Measurements from ENCODE around the gene FLYWCH1.

The FLYWCH1 gene

DNA sequence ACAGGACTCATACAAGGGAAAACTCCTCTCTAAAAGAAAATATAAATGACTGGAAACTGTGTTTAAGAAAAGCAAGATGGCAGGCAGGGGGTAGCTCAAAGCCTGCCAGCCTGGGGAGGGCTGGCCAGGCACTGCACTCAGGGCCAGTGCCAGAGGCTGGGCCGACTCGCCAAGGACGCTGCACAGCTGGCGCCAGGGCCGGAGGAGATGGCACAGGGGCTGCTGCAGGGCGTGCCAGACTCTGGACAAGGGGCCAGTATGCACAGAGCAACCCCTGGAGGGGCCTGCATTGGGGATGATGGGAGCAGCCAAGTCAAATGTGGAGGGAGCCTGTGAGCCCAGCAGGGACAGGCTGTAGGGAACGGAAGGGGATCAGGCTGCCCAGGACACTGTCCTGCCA, 64.5 kb downstream of the FLYWCH1 start:
- no peak for TF ChIP-seq POLR2A (IDR thresholded peaks at IDR 0.05; ENCODE audit: extremely low read depth, insufficient read length)
- TF ChIP-seq, protein P1, sequence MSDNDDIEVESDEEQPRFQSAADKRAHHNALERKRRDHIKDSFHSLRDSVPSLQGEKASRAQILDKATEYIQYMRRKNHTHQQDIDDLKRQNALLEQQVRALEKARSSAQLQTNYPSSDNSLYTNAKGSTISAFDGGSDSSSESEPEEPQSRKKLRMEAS (IDR thresholded peaks at IDR 0.05; ENCODE audit: low read depth, low read length): no peak
- TF ChIP-seq MYC (IDR thresholded peaks at IDR 0.05; ENCODE audit: low read depth, low read length): no peak
- TF ChIP-seq, protein P2, sequence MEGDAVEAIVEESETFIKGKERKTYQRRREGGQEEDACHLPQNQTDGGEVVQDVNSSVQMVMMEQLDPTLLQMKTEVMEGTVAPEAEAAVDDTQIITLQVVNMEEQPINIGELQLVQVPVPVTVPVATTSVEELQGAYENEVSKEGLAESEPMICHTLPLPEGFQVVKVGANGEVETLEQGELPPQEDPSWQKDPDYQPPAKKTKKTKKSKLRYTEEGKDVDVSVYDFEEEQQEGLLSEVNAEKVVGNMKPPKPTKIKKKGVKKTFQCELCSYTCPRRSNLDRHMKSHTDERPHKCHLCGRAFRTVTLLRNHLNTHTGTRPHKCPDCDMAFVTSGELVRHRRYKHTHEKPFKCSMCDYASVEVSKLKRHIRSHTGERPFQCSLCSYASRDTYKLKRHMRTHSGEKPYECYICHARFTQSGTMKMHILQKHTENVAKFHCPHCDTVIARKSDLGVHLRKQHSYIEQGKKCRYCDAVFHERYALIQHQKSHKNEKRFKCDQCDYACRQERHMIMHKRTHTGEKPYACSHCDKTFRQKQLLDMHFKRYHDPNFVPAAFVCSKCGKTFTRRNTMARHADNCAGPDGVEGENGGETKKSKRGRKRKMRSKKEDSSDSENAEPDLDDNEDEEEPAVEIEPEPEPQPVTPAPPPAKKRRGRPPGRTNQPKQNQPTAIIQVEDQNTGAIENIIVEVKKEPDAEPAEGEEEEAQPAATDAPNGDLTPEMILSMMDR (IDR thresholded peaks at IDR 0.05; ENCODE audit: low read depth, low read length): no peak
- DNase-seq (ENCODE audit: low read depth): no peak

DNA sequence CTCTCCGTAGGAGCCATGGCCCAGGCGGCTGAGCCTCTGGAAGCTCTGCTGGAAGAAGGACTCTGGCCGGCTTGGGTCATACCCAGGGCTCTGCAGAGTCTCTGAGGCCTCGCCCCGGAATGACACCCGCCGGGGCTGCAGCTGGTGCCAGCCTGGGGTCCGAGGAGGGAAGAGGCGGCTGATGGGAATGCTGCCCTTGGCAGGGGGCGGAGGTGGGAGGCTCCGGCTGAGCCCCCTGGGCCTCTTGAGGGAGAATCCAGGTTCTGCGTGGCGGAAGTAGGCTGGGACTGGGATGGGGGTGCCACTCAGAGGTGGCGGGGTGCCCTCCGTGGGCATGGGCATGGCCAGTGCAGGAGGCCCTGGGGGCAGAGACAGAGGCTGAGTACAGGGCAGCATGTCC, 64.9 kb downstream of the FLYWCH1 start:
- no peak overlapping the region for H3K4me3 ChIP-seq (ENCODE audit: low read depth, low read length)
- DNase-seq (ENCODE audit: low read depth): no peak
- TF ChIP-seq POLR2A (IDR thresholded peaks at IDR 0.05; ENCODE audit: extremely low read depth, insufficient read length): no peak
- TF ChIP-seq, protein P1 (IDR thresholded peaks at IDR 0.05; ENCODE audit: low read depth, low read length): no peak
- TF ChIP-seq MYC (IDR thresholded peaks at IDR 0.05; ENCODE audit: low read depth, low read length): no peak
- TF ChIP-seq, protein P2 (IDR thresholded peaks at IDR 0.05; ENCODE audit: low read depth, low read length): no peak

More for the DNA sequence above, 64.5 kb downstream of the FLYWCH1 start:
- H3K4me3 ChIP-seq (ENCODE audit: low read depth, low read length): no peak overlapping the region

DNA sequence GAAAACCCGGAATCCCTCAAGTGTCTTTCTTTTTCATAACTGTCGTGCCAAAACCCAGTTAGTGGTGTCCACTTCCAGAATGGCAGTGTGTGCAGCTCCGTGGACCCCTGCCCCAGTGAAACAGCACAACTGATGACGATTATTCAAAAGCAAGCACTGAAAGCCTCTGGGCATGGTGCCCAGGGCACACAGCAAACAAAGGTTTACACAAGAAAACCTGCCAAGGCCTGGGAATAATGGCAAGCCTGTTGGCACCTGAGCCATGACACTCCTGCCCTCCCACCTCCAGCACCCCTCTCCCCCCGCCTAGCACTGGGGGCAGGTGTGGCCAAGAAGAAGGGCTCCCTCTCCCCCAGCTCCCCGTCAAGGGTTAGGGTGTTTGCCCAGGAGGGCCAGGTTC, 65.7 kb downstream of the FLYWCH1 start:
- TF ChIP-seq, protein P1 (IDR thresholded peaks at IDR 0.05; ENCODE audit: low read depth, low read length): no peak
- no peak for DNase-seq (ENCODE audit: low read depth)
- no peak overlapping the region for H3K4me3 ChIP-seq (ENCODE audit: low read depth, low read length)

DNA sequence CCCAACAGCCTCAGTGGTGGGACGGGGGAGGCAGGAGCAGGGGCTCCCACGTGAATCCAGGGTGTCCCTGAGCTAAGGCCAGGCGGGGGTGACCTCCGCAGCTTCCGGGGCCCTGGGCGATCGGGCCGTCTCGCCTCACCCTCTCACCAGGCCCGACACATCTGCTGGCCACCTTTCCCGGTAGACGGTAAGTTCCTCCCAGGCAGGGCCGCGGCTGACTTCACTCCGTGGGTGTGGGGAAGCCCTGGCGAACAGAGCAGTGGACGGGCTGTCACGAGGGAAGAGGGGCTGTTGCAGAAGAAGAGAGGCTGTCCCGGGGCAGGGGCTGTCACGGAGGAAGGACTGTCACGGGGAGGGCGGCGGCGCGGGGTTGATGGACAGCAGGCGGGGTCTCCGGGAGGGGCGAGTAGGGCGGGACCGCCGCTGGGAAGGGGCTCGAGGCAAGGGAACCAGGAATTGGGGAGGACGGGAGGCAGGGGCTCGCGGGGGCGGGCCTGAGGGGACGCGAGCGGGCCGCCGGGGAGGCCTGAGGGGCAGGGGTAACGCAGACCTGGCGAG, 68.0 kb downstream of the FLYWCH1 start:
- peak; percentile 60 for DNase-seq (ENCODE audit: low read depth)
- H3K4me3 ChIP-seq (ENCODE audit: low read depth, low read length): peak overlapping the region; percentile 71
- no peak; the same call in 1 of the 2 replicates for TF ChIP-seq MYC (IDR thresholded peaks at IDR 0.05; ENCODE audit: low read depth, low read length)
- TF ChIP-seq, protein P1 (IDR thresholded peaks at IDR 0.05; ENCODE audit: low read depth, low read length): no peak
- no peak for TF ChIP-seq POLR2A (IDR thresholded peaks at IDR 0.05; ENCODE audit: extremely low read depth, insufficient read length)
- TF ChIP-seq, protein P2 (IDR thresholded peaks at IDR 0.05; ENCODE audit: low read depth, low read length): no peak

DNA sequence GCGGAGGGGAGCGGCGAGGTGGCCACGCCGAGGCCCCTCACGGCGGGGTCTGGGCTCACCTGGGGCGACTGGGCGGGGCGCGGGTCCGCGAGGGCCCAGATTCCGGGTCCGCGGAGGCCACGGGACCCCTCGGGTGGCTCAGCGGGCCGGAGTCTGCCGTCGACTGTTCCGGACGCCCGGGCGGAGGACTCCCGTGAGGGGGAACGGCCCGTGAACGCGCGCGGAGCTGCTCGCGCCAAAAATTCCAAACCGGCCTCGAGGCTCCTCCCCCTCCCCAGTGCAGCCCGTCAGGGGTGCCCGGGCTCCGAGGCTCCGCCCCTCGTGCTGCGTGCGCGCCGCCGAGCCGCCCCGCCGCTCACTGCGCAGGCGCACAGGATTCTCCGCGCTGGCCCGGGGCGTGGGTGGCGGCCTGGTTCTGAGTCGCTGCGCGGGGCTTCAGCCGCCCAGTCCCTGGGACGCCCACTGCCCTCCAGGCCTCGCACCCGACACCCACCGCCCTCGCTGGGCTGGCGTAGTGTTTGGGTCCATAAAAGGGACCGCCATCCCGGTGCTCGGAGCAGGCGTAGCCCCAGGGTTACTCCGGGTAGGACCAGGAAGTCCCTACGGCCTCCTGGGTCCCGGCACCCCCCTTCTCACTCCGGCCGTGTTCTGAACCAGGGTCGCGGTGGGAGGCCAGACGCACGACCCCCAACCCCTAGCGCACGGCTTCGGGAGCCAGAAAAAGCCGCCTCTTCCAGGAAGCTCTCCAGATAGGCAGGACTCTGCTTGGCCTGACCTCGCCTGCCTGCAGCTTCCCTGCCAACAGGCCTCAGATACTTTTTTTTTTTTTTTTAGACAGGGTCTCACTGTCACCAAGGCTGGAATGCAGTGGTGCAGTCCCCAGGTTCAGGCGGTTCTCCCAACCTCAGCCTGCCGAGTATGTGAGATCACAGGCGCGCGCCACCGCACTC, 68.8 kb downstream of the FLYWCH1 start, which contains the start of gene PKMYT1:
Gene PKMYT1 (minus strand): TSS at position 220 of the 950 bp plus-strand sequence. CDS start 789 bp downstream, outside the sequence.
- peak within 1 kb of the TSS; percentile 71 for H3K4me3 ChIP-seq (ENCODE audit: low read depth, low read length)
- peak; percentile 88 for DNase-seq (ENCODE audit: low read depth)
- TF ChIP-seq POLR2A (IDR thresholded peaks at IDR 0.05; ENCODE audit: extremely low read depth, insufficient read length) (peak; percentile 98), MYC (IDR thresholded peaks at IDR 0.05; ENCODE audit: low read depth, low read length) (0 out of 2 replicates have a peak, but pooled peaks have one; percentile 58)
- TF ChIP-seq, protein P2 (IDR thresholded peaks at IDR 0.05; ENCODE audit: low read depth, low read length): no peak
- TF ChIP-seq, protein P1 (IDR thresholded peaks at IDR 0.05; ENCODE audit: low read depth, low read length): peak; percentile 60; the same call in 1 of the 2 replicates

Measured in NB4 (cell line).